HCT116 (cell line): ENCODE results near the gene POLE. TPM values are rescaled to one million over a fixed set of nuclear protein-coding genes. Genes with fewer than 3 reads are reported as not detected.

Experiments
- ATAC-seq: fragments of 200-7000 bp; cut with Tn5 transposase; 2 replicates; pipeline ENCODE4 v1.9.1; 2020; ENCODE audit warnings: mild to moderate bottlenecking, moderate library complexity
- BruUV-seq: library from RNA; stranded (reverse); fragments of 400-500 nt; replicated peaks from 2 replicates; lab custom pipeline; 2021; lab: Mats Ljungman, UMichigan
- CTCF ChIA-PET: fragments of 300-600 bp; sonication (Branson Sonifier 250); formaldehyde crosslinking; loops from one replicate; lab custom pipeline; 2021; ENCODE audit warnings: antibody characterized with exemption; lab: Charles Lee
- POLR2A ChIA-PET: fragments of 300-600, 350-600 bp; sonication (Branson Sonifier 250); formaldehyde crosslinking; loops from one replicate; lab custom pipeline; 2021; ENCODE audit warnings: antibody characterized with exemption; lab: Charles Lee
- RAD21 ChIA-PET, 2 experiments: fragments of 300-600 bp; sonication (Branson Sonifier 250); formaldehyde crosslinking; loops; one replicate each; lab custom pipeline; 2023; ENCODE audit warnings: low total read pairs in 2 of 2; ENCODE audit not compliant: uncharacterized antibody in 2 of 2, unreplicated experiment in 2 of 2, low non-redundant PET in 1 of 2; lab: Charles Lee
- DNase-seq: peaks from one replicate; pipeline ENCODE4 v3.0.0-alpha.2; 2010; ENCODE audit warnings: low read depth, low spot score
- H2AFZ ChIP-seq: fragments of 200-600 bp; shearing (Covaris generic), sonication (generic); 2 replicates; pipeline ENCODE4 v1.6.1; 2017; ENCODE audit warnings: low read depth, mixed run types, mixed read lengths, antibody characterized with exemption, low read length; ENCODE audit not compliant: poor library complexity, severe bottlenecking
- H3K27ac ChIP-seq: 2 replicates; pipeline ENCODE4 v1.5.1; 2012; ENCODE audit warnings: low read depth, low read length
- H3K27me3 ChIP-seq: fragments of 200-600 bp; sonication (generic); 2 replicates; pipeline ENCODE4 v1.6.1; 2016; ENCODE audit warnings: mixed run types, low read length, mixed read lengths; ENCODE audit not compliant: insufficient read depth
- H3K36me3 ChIP-seq, 2 experiments: fragments of 200-500 bp in 1 of 2; fragments of 200-600 bp in 1 of 2; sonication (Bioruptor generic) in 1 of 2; sonication (generic) in 1 of 2; 2 replicates each; pipeline versions ENCODE4 v1.5.1 to v1.6.1; 2014 to 2016; ENCODE audit warnings: low read length in 2 of 2, inconsistent platforms in 1 of 2, mixed read lengths in 1 of 2, mixed run types in 1 of 2; ENCODE audit not compliant: insufficient read depth in 2 of 2, control insufficient read depth in 1 of 2
- H3K4me1 ChIP-seq, 2 experiments: fragments of 200-600 bp in 1 of 2; sonication (generic) in 1 of 2; 2 replicates each; pipeline versions ENCODE4 v1.5.1 to v1.6.1; 2012 to 2017; ENCODE audit warnings: low read length in 2 of 2, inconsistent platforms in 1 of 2, mild to moderate bottlenecking in 1 of 2, mixed read lengths in 1 of 2, mixed run types in 1 of 2, moderate library complexity in 1 of 2; ENCODE audit not compliant: insufficient read depth in 2 of 2, control insufficient read depth in 1 of 2
- H3K4me2 ChIP-seq: fragments of 200-600 bp; sonication (generic); 2 replicates; pipeline ENCODE4 v1.6.1; 2017; ENCODE audit warnings: mixed run types, low read length, mixed read lengths
- H3K4me3 ChIP-seq, 2 experiments: fragments of 200-600 bp in 1 of 2; sonication (generic) in 1 of 2; replicated peaks in 1 of 2; 2 replicates each; pipeline ENCODE4 v1.5.1; 2011 to 2016; ENCODE audit warnings: low read length in 2 of 2, control low read depth in 1 of 2, low read depth in 1 of 2, mild to moderate bottlenecking in 1 of 2, mixed read lengths in 1 of 2, mixed run types in 1 of 2
- H3K79me2 ChIP-seq: fragments of 200-600 bp; sonication (generic); 2 replicates; pipeline ENCODE4 v1.6.1; 2017; ENCODE audit warnings: mild to moderate bottlenecking, mixed run types, low read length, moderate library complexity, mixed read lengths; ENCODE audit not compliant: insufficient read depth
- H3K9ac ChIP-seq: fragments of 200-600 bp; sonication (generic); 2 replicates; pipeline ENCODE4 v1.6.1; 2016; ENCODE audit warnings: low read length, mixed read lengths
- H3K9me2 ChIP-seq: fragments of 200-600 bp; sonication (generic), shearing (Covaris generic); 2 replicates; pipeline ENCODE4 v1.6.1; 2017; ENCODE audit warnings: mixed run types, mild to moderate bottlenecking, moderate library complexity; ENCODE audit not compliant: insufficient read depth
- H3K9me3 ChIP-seq, 2 experiments: fragments of 200-500 bp in 1 of 2; fragments of 200-600 bp in 1 of 2; sonication (Bioruptor generic) in 1 of 2; sonication (generic) in 1 of 2; 2 replicates each; pipeline ENCODE4 v1.6.1; 2014 to 2017; ENCODE audit warnings: low read length in 2 of 2, mixed read lengths in 2 of 2, inconsistent platforms in 1 of 2, low read depth in 1 of 2, mild to moderate bottlenecking in 1 of 2, mixed run types in 1 of 2, moderate library complexity in 1 of 2; ENCODE audit not compliant: control insufficient read depth in 1 of 2, insufficient read depth in 1 of 2
- H4K20me1 ChIP-seq: fragments of 200-600 bp; sonication (generic), shearing (Covaris generic); 2 replicates; pipeline ENCODE4 v1.6.1; 2017; ENCODE audit warnings: mixed run types, mild to moderate bottlenecking, moderate library complexity; ENCODE audit not compliant: insufficient read depth
- ATF3 ChIP-seq: IDR thresholded peaks from 2 replicates; pipeline ENCODE4 v1.6.1; 2012
- CBX3 ChIP-seq: IDR thresholded peaks from 2 replicates; pipeline ENCODE4 v1.6.1; 2012; ENCODE audit warnings: low read depth
- CEBPB ChIP-seq: IDR thresholded peaks from 2 replicates; pipeline ENCODE4 v1.6.1; 2012; ENCODE audit warnings: low read depth
- EGR1 ChIP-seq: IDR thresholded peaks from 2 replicates; pipeline ENCODE4 v1.6.1; 2012; ENCODE audit warnings: low read depth
- FOSL1 ChIP-seq: IDR thresholded peaks from 2 replicates; pipeline ENCODE4 v1.6.1; 2012; ENCODE audit warnings: low read depth
- POLR2A ChIP-seq: IDR thresholded peaks from 2 replicates; pipeline ENCODE4 v1.7.0; 2011; ENCODE audit warnings: borderline replicate concordance; ENCODE audit not compliant: insufficient read depth, insufficient read length; ENCODE audit errors: extremely low read depth
- POLR2AphosphoS5 ChIP-seq: IDR thresholded peaks from 2 replicates; pipeline ENCODE4 v1.6.1; 2011; ENCODE audit warnings: mild to moderate bottlenecking, low read depth, low read length, moderate library complexity
- RAD21 ChIP-seq: IDR thresholded peaks from 2 replicates; pipeline ENCODE4 v1.6.1; 2012; ENCODE audit warnings: low read depth, mild to moderate bottlenecking
- SIN3A ChIP-seq: IDR thresholded peaks from 2 replicates; pipeline ENCODE4 v1.6.1; 2012; ENCODE audit warnings: low read depth
- SP1 ChIP-seq: IDR thresholded peaks from 2 replicates; pipeline ENCODE4 v1.6.1; 2012; ENCODE audit warnings: low read depth
- TCF7L2 ChIP-seq: IDR thresholded peaks from 2 replicates; pipeline ENCODE4 v1.7.0; 2011; ENCODE audit warnings: borderline replicate concordance, inconsistent platforms; ENCODE audit not compliant: insufficient read depth, insufficient read length; ENCODE audit errors: extremely low read depth
- YY1 ChIP-seq: IDR thresholded peaks from 2 replicates; pipeline ENCODE4 v1.6.1; 2011; ENCODE audit warnings: low read length, low read depth, moderate library complexity, mild to moderate bottlenecking; ENCODE audit not compliant: insufficient replicate concordance; ENCODE audit errors: extremely low read depth
- ZFX ChIP-seq: fragments of 450-650 bp; IDR thresholded peaks from 2 replicates; pipeline ENCODE4 v1.6.1; 2017
- ZNF274 ChIP-seq: fragments of 200-500 bp; sonication (Bioruptor generic); IDR thresholded peaks from 2 replicates; pipeline ENCODE4 v1.6.1; 2014; ENCODE audit warnings: mild to moderate bottlenecking, low read depth, low read length, inconsistent platforms
- intact Hi-C: fragments of 100-400 bp; cut with micrococcal nuclease; formaldehyde crosslinking; loops from 2 replicates; pipeline ENCODE4 v1.10.0; 2022
- total RNA-seq: library from RNA; stranded (reverse); gene quantifications from one replicate; pipeline ENCODE4 v1.2.1, GENCODE V29; 2021; ENCODE audit not compliant: unreplicated experiment

Gene POLE
- total RNA-seq, 1 experiment from 2014 or later, result 128 TPM

- intact Hi-C loops, result no loop called here
- no peak overlapping the region for H3K4me3 ChIP-seq
- no peaks in the 10 kb centered on the region for H3K9me3 ChIP-seq
- H2AFZ ChIP-seq, result no peak overlapping the region
- no peaks in the 10 kb centered on the region for H3K4me1 ChIP-seq
- H3K36me3 ChIP-seq, result peaks cover 52 to 64% of the 10 kb centered on the region in 2 experiments
- no peaks in the 10 kb centered on the region for H3K9me2 ChIP-seq
- no peak overlapping the region for H3K4me2 ChIP-seq
- TF ChIP-seq POLR2A (no peak), ATF3 (no peak), SP1 (no peak), ZFX (no peak), CBX3 (no peak), ZNF274 (no peak), FOSL1 (no peak), POLR2AphosphoS5 (no peak)
- POLR2A ChIA-PET, result no interaction called here
- CTCF ChIA-PET, result no interaction called here
- no peak for DNase-seq
- no peak for ATAC-seq
- peaks cover 22% of the 10 kb centered on the region for H3K79me2 ChIP-seq
- RAD21 ChIA-PET, result no interaction called here
- H3K27ac ChIP-seq, result no peak overlapping the region
- BruUV-seq, result no TSS peak
- no peaks in the 10 kb centered on the region for H3K27me3 ChIP-seq
- H3K9ac ChIP-seq, result no peak overlapping the region
- H4K20me1 ChIP-seq, result no peaks in the 10 kb centered on the region
Observed at GRCh38 chr12:132672678-132673077, 14.5 kb downstream of the POLE start.

- RAD21 ChIA-PET, result no interaction called here
- Histone ChIP-seq H3K4me2 (no peak overlapping the region), H3K27me3 (no peaks in the 10 kb centered on the region), H4K20me1 (no peaks in the 10 kb centered on the region), H3K9me2 (no peaks in the 10 kb centered on the region), H3K9me3 (no peaks in the 10 kb centered on the region)
- CTCF ChIA-PET, result no interaction called here
- POLR2A ChIA-PET, result no interaction called here
- intact Hi-C loops, result no loop called here
- no peak for TF ChIP-seq ATF3
- TF ChIP-seq POLR2AphosphoS5, result no peak
- no peak for TF ChIP-seq EGR1
- no peak for TF ChIP-seq YY1
- no peak for TF ChIP-seq POLR2A
- TF ChIP-seq RAD21, result no peak
- no peak for TF ChIP-seq TCF7L2
- TF ChIP-seq SIN3A, result no peak
- TF ChIP-seq CBX3, result no peak
- no peak for TF ChIP-seq CEBPB
- TF ChIP-seq, all 23 proteins: peak for 0
- no peak overlapping the region for H3K9ac ChIP-seq
- peaks cover 55 to 63% of the 10 kb centered on the region in 2 experiments for H3K36me3 ChIP-seq
- DNase-seq, result no peak
- ATAC-seq, result no peak
- no peak overlapping the region for H3K27ac ChIP-seq
- no TSS peak for BruUV-seq
- no peak overlapping the region for H2AFZ ChIP-seq
- H3K4me3 ChIP-seq, result no peak overlapping the region
- peaks cover 17% of the 10 kb centered on the region for H3K79me2 ChIP-seq
- no peaks in the 10 kb centered on the region for H3K4me1 ChIP-seq
Observed at GRCh38 chr12:132672116-132672515, 15.0 kb downstream of the POLE start.
